GM12865 (cell line): ENCODE data around the gene MYCL.

Experiments
- DNase-seq: peaks from one replicate; pipeline ENCODE4 v3.0.0; 2010; ENCODE audit warnings: low read depth
- H3K4me3 ChIP-seq: 2 replicates; pipeline ENCODE4 v1.5.1; 2011; ENCODE audit warnings: mild to moderate bottlenecking, low read depth, low read length, control low read depth
- CTCF ChIP-seq: IDR thresholded peaks from 2 replicates; pipeline ENCODE4 v1.5.1; 2011; ENCODE audit warnings: low read length, control low read depth, low read depth, inconsistent platforms; ENCODE audit not compliant: insufficient read depth; ENCODE audit errors: missing control alignments

Gene MYCL

DNA sequence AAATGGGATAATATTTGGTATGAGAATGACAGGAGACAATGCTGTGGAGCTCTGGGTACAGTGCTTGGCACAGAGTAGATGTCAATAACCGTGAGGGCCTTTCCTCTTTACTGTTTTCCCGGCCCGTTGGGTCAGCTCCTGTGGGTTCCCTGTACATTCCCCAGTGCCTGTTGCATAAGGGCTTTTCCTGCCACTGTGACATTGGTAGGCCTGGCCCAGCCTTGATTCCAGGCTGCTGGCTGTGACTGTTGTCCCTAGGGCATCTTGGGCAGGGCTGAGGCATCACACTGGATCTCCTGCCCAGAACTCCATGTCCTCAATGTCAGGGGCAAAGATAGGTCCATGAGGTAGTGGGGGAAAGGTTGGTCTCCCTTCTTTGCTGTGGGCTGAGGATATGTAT is 25.8 kb upstream of the MYCL start:
- no peak for DNase-seq
- no peak for TF ChIP-seq CTCF
- no peak overlapping the region for H3K4me3 ChIP-seq

DNA sequence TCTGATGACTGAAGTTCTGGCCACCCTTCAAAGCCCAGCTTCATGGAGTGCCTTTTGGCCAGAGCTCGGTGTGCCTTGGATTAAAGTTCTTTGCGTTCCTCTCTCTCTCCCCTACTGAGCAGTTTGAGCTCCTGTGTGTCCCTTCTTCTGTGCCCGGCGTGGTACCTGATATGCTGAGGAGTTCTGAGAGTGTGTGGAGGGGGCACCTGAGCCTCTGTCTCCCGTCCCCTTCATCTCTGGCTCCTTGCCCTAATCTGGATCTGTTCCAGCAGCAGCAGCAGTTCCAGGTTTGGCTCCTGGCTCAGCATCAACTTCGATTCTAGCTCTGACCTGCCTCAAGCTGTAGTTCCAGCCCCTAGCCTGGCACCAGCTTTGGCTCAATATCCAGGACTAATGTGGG is 25.1 kb upstream of the MYCL start:
- no peak for DNase-seq
- no peak overlapping the region for H3K4me3 ChIP-seq
- no peak for TF ChIP-seq CTCF

GRCh38 chr1:39926343-39926793 is 24.7 kb upstream of the MYCL start:
- no peak overlapping the region for H3K4me3 ChIP-seq
- no peak for DNase-seq
- no peak for TF ChIP-seq CTCF

GRCh38 chr1:39925721-39926342 is 24.1 kb upstream of the MYCL start:
- DNase-seq: no peak
- no peak overlapping the region for H3K4me3 ChIP-seq
- TF ChIP-seq CTCF: no peak

DNA sequence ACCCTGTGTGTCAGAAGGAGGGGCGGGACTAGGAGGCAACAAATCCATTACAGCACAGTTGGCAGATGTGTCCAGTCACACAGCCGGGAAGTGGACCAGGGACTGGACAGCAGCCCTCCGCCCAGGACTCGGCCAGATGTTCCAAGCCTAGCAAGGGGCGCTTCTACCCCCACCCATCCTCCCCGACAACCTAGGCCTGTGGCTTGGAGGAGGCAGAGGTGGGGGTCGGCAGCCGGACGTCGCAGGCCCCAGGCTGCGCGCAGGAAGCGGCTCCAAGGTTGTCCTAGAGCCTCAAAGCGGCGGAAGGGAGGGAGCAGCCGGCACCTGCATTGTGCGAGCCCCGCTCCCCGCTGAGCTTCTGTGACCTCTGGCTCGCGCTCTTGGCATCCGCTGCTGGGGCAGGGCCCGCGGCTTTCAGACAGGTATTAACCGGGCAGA is 20.6 kb upstream of the MYCL start:
- no peak overlapping the region for H3K4me3 ChIP-seq
- no peak for TF ChIP-seq CTCF
- no peak for DNase-seq

GRCh38 chr1:39919545-39919944 is 17.8 kb upstream of the MYCL start:
- peak; percentile 66 for TF ChIP-seq CTCF
- peak; percentile 80 for DNase-seq
- no peak overlapping the region for H3K4me3 ChIP-seq

DNA sequence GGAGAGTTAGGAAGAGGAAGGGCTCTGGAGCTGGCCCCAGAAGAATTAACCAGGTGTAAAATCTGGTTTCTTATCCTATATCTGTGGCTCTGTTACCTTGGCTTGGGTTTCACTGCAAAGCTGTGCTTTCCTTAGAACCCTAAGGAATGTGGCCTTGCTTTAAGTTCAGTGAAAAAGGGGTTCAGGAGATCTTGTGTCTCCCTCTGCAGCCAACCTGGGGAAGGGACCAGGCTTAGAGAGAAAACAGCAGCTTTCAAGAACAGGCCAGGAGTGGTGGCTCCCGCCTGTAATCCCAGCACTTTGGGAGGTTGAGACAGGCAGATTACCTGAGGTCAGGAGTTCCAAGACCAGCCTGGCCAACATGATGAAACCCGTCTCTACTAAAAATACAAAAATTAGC is 16.1 kb upstream of the MYCL start:
- no peak for DNase-seq
- TF ChIP-seq CTCF: no peak
- H3K4me3 ChIP-seq: no peak overlapping the region
